Astrocyte (in vitro differentiated cells and primary cell): ENCODE data around the gene RTN4RL2. TPM values are rescaled to one million over a fixed set of nuclear protein-coding genes. Genes with fewer than 3 reads are reported as not detected.

Source experiments
- DNase-seq: peaks from one replicate; pipeline ENCODE4 v3.0.0-alpha.2; 2010; ENCODE audit warnings: low read depth
- FAIRE-seq: peaks from 2 replicates; lab custom pipeline; 2011; peaks lifted over from hg19 to GRCh38; lab: Jason Lieb, UNC
- H2AFZ ChIP-seq: 2 replicates; pipeline ENCODE4 v1.6.0; 2012; ENCODE audit warnings: low read depth, low read length, inconsistent platforms
- H3K27ac ChIP-seq: 2 replicates; pipeline ENCODE4 v1.5.1; 2011; ENCODE audit warnings: low read depth, low read length, inconsistent platforms
- H3K27me3 ChIP-seq: 2 replicates; pipeline ENCODE4 v1.6.0; 2011; ENCODE audit warnings: low read length, inconsistent platforms; ENCODE audit not compliant: insufficient read depth
- H3K36me3 ChIP-seq: 2 replicates; pipeline ENCODE4 v1.5.1; 2011; ENCODE audit warnings: low read length, inconsistent platforms; ENCODE audit not compliant: insufficient read depth
- H3K4me1 ChIP-seq: 2 replicates; pipeline ENCODE4 v1.5.1; 2011; ENCODE audit warnings: low read length, inconsistent platforms; ENCODE audit not compliant: insufficient read depth
- H3K4me2 ChIP-seq: 2 replicates; pipeline ENCODE4 v1.6.0; 2012; ENCODE audit warnings: low read length, inconsistent platforms
- H3K4me3 ChIP-seq: 2 replicates; pipeline ENCODE4 v1.5.1; 2011; ENCODE audit warnings: low read depth, mild to moderate bottlenecking, low read length, inconsistent platforms; ENCODE audit not compliant: insufficient read depth
- H3K79me2 ChIP-seq: 2 replicates; pipeline ENCODE4 v1.6.0; 2012; ENCODE audit warnings: mild to moderate bottlenecking, low read length, inconsistent platforms; ENCODE audit not compliant: insufficient read depth
- H3K9ac ChIP-seq: 2 replicates; pipeline ENCODE4 v1.6.0; 2012; ENCODE audit warnings: mild to moderate bottlenecking, low read length, inconsistent platforms
- H3K9me3 ChIP-seq: 2 replicates; pipeline ENCODE4 v1.5.1; 2012; ENCODE audit warnings: low read depth, mild to moderate bottlenecking, low read length, inconsistent platforms; ENCODE audit not compliant: insufficient read depth
- H4K20me1 ChIP-seq: 2 replicates; pipeline ENCODE4 v1.6.0; 2012; ENCODE audit warnings: low read length, inconsistent platforms; ENCODE audit not compliant: insufficient read depth
- H3K27ac Mint-ChIP-seq: one replicate; pipeline ENCODE4 v1.8.0; 2021; ENCODE audit warnings: mild to moderate bottlenecking, mixed read lengths; ENCODE audit not compliant: unreplicated experiment
- H3K27me3 Mint-ChIP-seq: one replicate; pipeline ENCODE4 v1.8.0; 2021; ENCODE audit warnings: low read depth, mixed read lengths; ENCODE audit not compliant: unreplicated experiment
- H3K36me3 Mint-ChIP-seq: one replicate; pipeline ENCODE4 v1.8.0; 2021; ENCODE audit warnings: low read depth, mixed read lengths; ENCODE audit not compliant: unreplicated experiment
- H3K4me1 Mint-ChIP-seq: one replicate; pipeline ENCODE4 v1.8.0; 2021; ENCODE audit warnings: low read depth, mixed read lengths; ENCODE audit not compliant: unreplicated experiment
- H3K4me3 Mint-ChIP-seq: one replicate; pipeline ENCODE4 v1.8.0; 2021; ENCODE audit warnings: mild to moderate bottlenecking, moderate library complexity, mixed read lengths; ENCODE audit not compliant: unreplicated experiment
- H3K9me3 Mint-ChIP-seq: one replicate; pipeline ENCODE4 v1.8.0; 2021; ENCODE audit warnings: mild to moderate bottlenecking, mixed read lengths; ENCODE audit not compliant: unreplicated experiment
- CTCF ChIP-seq: IDR thresholded peaks from 2 replicates; pipeline ENCODE4 v1.5.1; 2011; ENCODE audit warnings: low read depth, mild to moderate bottlenecking, inconsistent platforms, low read length, moderate library complexity; ENCODE audit not compliant: insufficient read depth
- EZH2 ChIP-seq: IDR thresholded peaks from 2 replicates; pipeline ENCODE4 v1.6.1; 2012; ENCODE audit warnings: mild to moderate bottlenecking, low read length, inconsistent platforms; ENCODE audit not compliant: insufficient read depth
- total RNA-seq: library from RNA; stranded (reverse); gene quantifications from 2 replicates; pipeline ENCODE4 v1.2.1, GENCODE V29; 2021

The RTN4RL2 gene
- total RNA-seq, 1 donor from 2014 or later, result 0.50 TPM

GRCh38 chr11:57506522-57506921, 46.2 kb downstream of the RTN4RL2 start:
- Histone ChIP-seq H3K9ac (no peak overlapping the region), H3K9me3 (no peaks in the 10 kb centered on the region), H3K36me3 (no peaks in the 10 kb centered on the region), H2AFZ (no peak overlapping the region), H3K4me1 (no peaks in the 10 kb centered on the region), H4K20me1 (no peaks in the 10 kb centered on the region), H3K4me3 (no peak overlapping the region), H3K27me3 (no peaks in the 10 kb centered on the region), H3K79me2 (no peaks in the 10 kb centered on the region), H3K4me2 (no peak overlapping the region), H3K27ac (no peak overlapping the region)
- peaks cover 4% of the 10 kb centered on the region for H3K36me3 Mint-ChIP-seq
- H3K4me1 Mint-ChIP-seq, result no peaks in the 10 kb centered on the region
- TF ChIP-seq CTCF, result no peak
- no peak for TF ChIP-seq EZH2
- FAIRE-seq, result no peak
- peaks cover 9% of the 10 kb centered on the region for H3K27me3 Mint-ChIP-seq
- no peaks in the 10 kb centered on the region for H3K9me3 Mint-ChIP-seq
- no peak overlapping the region for H3K4me3 Mint-ChIP-seq
- H3K27ac Mint-ChIP-seq, result no peak overlapping the region
- DNase-seq, result no peak

GRCh38 chr11:57508341-57509170, 48.2 kb downstream of the RTN4RL2 start:
- Mint-ChIP-seq H3K9me3 (no peaks in the 10 kb centered on the region), H3K27me3 (peaks cover 9% of the 10 kb centered on the region), H3K36me3 (peaks cover 4% of the 10 kb centered on the region), H3K4me1 (no peaks in the 10 kb centered on the region), H3K27ac (no peak overlapping the region), H3K4me3 (no peak overlapping the region)
- no peak overlapping the region for H3K4me3 ChIP-seq
- TF ChIP-seq CTCF (no peak), EZH2 (no peak)
- H3K27ac ChIP-seq, result no peak overlapping the region
- H3K27me3 ChIP-seq, result no peaks in the 10 kb centered on the region
- no peaks in the 10 kb centered on the region for H3K36me3 ChIP-seq
- no peak overlapping the region for H3K9ac ChIP-seq
- H3K4me2 ChIP-seq, result no peak overlapping the region
- no peaks in the 10 kb centered on the region for H3K9me3 ChIP-seq
- H3K4me1 ChIP-seq, result no peaks in the 10 kb centered on the region
- peaks cover 7% of the 10 kb centered on the region for H4K20me1 ChIP-seq
- DNase-seq (no peak), FAIRE-seq (no peak)
- H3K79me2 ChIP-seq, result no peaks in the 10 kb centered on the region
- H2AFZ ChIP-seq, result no peak overlapping the region
